HFF-Myc (cell line): Measurements from ENCODE around the gene DDAH2.

Experiments
- DNase-seq: peaks from one replicate; pipeline ENCODE4 v3.0.0-alpha.2; 2011; ENCODE audit warnings: low read depth; ENCODE audit errors: extremely low read depth
- H3K4me3 ChIP-seq: replicated peaks from 2 replicates; pipeline ENCODE4 v1.5.1; 2011; ENCODE audit warnings: low read depth, mild to moderate bottlenecking, control low read depth, low read length
- TF ChIP-seq, protein P1 (sequence below): IDR thresholded peaks from 2 replicates; pipeline ENCODE4 v1.5.1; 2012; ENCODE audit warnings: mild to moderate bottlenecking, low read depth, low read length, control low read depth; ENCODE audit errors: missing control alignments

DDAH2 gene

DNA sequence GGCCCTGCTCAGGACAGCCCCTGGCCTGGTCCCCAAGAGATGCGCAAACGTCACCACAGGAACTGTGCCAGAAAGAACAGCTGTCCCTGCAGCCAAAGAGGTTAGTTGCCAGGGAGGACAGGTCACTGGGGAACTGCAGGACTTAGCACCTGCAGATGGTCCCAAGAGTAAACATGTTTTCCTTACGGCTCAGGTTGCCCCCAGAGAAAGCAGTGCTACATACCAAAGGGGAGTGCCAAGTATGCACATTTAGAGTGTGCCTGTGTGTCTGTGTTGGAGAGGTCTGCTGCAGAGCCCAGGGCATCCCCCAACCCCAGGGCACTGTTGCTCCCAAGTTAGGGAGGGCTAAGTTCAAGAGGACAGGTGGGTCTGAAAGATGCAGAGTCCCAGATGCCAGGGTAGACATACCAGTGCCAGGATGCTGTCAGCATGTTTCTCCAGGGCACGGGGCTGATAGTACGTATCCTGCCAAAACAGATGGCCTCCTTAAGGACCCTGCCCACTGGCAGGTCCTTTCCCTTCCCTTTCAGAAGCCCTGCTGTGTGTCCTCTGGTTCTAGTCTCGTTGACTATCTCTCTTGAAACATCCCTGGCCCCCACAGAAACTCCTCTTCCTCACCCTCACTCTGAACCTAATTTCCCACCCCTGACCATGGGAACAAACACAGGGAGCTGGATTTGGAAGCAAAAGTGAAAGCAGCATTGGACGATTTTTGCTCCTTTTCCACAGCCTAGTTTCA lies 27.3 kb downstream of the DDAH2 start:
- TF ChIP-seq, protein P1, sequence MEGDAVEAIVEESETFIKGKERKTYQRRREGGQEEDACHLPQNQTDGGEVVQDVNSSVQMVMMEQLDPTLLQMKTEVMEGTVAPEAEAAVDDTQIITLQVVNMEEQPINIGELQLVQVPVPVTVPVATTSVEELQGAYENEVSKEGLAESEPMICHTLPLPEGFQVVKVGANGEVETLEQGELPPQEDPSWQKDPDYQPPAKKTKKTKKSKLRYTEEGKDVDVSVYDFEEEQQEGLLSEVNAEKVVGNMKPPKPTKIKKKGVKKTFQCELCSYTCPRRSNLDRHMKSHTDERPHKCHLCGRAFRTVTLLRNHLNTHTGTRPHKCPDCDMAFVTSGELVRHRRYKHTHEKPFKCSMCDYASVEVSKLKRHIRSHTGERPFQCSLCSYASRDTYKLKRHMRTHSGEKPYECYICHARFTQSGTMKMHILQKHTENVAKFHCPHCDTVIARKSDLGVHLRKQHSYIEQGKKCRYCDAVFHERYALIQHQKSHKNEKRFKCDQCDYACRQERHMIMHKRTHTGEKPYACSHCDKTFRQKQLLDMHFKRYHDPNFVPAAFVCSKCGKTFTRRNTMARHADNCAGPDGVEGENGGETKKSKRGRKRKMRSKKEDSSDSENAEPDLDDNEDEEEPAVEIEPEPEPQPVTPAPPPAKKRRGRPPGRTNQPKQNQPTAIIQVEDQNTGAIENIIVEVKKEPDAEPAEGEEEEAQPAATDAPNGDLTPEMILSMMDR: no peak
- no peak for DNase-seq
- H3K4me3 ChIP-seq: peak overlapping the region; percentile 66

DNA sequence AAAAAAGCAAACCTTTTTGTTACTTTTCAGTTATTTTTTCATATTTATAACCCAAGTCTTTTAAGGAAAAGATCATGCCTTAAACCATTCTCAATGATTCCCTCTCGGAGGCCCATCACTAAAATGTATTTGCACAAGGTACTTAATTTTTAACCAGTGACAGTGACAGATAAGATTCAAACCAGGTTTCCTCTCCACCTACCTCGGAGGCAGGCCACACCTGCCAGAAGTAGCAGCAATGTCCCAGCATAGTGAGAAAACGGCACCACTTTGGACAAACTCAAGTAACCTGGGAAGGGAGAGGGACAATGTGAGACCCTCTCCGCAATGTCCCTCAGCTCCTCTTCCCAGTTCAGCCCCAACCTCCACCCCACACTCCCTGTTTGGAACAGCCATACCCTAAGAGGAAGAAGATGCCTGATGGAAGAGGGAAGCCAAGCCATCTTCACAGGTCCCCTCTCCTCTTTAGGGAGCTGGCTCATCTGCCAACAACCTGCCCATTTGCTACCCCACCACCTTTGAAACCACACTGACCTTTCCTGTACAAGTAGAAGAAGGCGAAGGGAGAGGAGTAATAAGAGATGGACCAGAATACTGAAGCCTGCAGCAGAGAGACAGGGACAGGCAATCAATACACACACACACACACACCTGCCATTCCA lies 28.2 kb downstream of the DDAH2 start:
- H3K4me3 ChIP-seq: no peak overlapping the region
- TF ChIP-seq, protein P1: no peak
- DNase-seq: no peak

DNA sequence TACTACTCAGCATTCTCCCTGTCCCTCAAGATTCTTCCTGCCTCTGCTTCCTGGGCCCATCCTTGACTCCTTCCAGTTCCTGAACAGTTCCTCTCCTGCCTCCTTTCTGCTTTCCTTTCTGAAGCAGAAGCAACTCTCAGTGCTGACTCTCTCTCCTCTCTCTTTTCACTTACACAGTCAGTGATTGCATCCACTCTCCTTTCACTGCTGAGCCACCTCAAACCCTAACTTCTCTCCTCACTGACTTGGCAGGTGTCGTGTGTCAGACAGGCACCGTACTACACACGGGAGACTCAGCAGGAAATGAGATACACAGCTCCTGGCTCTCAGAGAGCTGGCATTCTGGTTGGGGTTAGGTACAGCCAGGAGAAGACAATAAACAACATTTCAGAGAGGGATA lies 31.5 kb downstream of the DDAH2 start:
- H3K4me3 ChIP-seq: no peak overlapping the region
- DNase-seq: no peak
- TF ChIP-seq, protein P1: no peak

DNA sequence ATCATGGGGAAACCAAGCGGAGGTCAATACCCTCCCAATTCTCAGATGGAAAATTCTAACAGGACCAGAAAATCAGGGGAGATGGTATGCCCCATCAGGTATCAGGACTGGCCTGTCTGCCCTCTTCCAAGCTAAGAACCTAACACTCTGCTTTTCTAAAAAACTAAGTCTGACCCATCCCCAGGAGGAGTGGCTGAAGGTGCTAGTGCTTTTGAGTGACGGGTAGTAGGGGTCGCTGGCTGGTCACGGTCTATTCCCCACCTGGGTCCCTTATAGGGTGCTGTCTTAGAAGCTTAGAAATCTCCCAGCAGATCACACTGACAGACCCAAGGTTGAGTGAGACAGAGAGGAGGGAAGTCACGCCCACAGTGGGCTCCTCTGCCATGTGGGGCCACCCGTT lies 35.6 kb downstream of the DDAH2 start:
- DNase-seq: no peak
- no peak overlapping the region for H3K4me3 ChIP-seq
- TF ChIP-seq, protein P1: no peak

DNA sequence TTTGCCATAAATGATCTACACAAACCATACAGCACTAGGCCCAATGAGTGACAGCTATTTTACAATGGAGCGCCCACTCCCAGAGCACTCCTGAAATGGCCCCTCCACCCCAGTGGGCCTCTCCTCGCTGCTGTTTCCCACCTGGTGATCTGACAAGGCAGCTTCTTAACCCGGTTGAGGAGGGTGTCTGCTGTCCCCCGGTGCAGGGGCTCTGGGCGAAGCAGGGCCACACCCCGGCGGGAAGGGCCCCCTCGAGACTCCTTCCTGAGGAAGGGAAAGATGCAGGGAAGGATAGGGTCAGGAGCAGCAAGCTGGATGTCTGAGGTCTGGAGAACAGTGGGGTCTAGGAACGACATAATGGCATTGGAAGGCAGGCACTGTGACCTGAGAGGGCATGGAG lies 36.2 kb downstream of the DDAH2 start:
- no peak for DNase-seq
- H3K4me3 ChIP-seq: no peak overlapping the region
- TF ChIP-seq, protein P1: no peak

DNA sequence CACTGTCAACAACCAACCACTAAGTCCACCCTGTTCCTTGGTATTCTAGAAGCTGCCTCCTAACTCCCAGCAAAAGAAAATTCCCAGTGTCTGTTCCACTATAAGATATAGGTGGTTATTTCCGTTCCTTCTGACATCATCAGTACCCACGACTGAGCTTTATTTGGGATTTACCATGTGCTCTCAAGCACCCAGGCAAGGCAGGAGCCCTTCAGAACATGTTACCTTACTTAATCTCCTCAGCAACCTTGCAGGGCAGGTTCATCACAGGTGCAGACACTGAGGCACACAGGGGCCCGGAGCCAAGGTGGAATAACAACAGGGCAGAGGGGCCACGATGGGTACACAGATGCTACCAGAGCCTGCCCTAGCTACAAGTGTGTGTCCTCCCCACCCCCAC lies 36.7 kb downstream of the DDAH2 start:
- H3K4me3 ChIP-seq: no peak overlapping the region
- TF ChIP-seq, protein P1: no peak
- no peak for DNase-seq
